ENCODE data around the gene BMP6.

GRCh38 chr6:7697820-7698623 lies 27.9 kb upstream of the BMP6 start:
- TF ChIP-seq CTCF (IDR thresholded peaks at IDR 0.05) (no peak), ZFX (IDR thresholded peaks at IDR 0.05; ENCODE audit: borderline replicate concordance) (no peak)

Data from 22Rv1 (cell line).